GM19452 (cell line): ENCODE data around the gene GLMP.

Experiments
- ATAC-seq: cut with Tn5 transposase; IDR thresholded peaks from one replicate; pipeline ENCODE4 v1.9.1; 2021; ENCODE audit not compliant: unreplicated experiment

The GLMP gene

DNA sequence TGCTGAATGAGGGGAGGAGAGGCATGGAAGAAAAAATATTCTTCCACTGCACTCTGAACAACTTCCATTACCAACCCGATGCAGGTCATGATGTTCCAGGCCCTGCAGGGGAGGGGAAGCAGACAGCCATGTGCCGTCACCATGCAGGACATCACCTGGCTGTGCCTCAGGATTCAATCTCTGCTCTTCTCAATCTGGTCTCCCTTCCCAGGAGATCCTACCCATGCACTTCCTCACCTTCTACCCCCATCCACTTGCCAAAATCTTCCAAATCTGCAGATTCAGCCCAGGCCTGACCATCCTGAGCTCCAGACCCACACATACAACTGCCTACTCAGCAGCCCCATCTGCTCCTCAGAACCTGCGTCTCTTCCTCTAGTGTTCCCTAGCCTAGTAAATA lies 41.8 kb downstream of the GLMP start:
- ATAC-seq = no peak

DNA sequence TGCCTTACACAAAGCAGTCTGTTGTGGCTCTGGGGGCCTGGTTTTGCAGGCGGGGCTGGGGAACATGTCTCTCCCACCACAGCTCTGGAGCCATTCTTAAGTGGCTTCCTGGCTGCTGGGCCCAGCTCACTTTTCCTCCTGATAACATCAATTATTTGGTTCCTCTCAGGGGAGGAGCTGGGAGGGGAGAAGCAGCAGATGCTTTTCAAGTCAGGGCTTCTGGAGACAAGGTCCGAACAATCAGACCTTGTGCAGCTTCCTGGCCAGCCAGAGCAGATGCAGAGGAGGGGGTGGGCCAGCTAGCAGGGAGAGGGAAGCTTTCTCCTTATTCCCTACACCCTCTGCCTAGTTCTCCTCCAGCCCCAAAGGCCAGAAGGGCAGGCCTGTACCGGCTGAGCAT lies 44.0 kb downstream of the GLMP start:
- no peak for ATAC-seq

DNA sequence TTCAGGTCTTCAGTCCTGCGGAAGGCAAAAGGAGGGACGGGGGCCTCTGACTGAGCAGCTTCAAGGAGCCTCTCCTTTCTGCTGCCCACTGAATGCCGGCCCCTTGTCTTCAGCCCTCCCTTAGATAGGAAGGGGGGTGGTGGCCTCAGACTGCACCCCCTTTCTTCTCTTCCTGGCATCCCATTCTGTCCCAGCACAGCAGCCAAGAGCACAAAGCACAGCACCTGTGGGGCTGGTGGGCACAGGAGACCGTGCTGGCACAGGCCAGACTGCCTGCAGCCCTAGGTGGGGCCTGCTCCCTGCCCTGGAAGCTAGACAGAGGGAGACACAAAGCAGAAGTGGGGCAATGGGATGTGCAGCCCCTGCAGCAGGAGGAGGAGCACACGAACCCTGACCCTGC lies 45.9 kb downstream of the GLMP start:
- ATAC-seq = no peak

GRCh38 chr1:156248323-156248683 lies 47.2 kb downstream of the GLMP start:
- no peak for ATAC-seq

- ATAC-seq = no peak
Observed at GRCh38 chr1:156247460-156248322, 47.8 kb downstream of the GLMP start, which contains the start of gene PAQR6. Gene PAQR6 (minus strand): TSS chr1:156248056. CDS start chr1:156246731, 1,325 bp downstream.

DNA sequence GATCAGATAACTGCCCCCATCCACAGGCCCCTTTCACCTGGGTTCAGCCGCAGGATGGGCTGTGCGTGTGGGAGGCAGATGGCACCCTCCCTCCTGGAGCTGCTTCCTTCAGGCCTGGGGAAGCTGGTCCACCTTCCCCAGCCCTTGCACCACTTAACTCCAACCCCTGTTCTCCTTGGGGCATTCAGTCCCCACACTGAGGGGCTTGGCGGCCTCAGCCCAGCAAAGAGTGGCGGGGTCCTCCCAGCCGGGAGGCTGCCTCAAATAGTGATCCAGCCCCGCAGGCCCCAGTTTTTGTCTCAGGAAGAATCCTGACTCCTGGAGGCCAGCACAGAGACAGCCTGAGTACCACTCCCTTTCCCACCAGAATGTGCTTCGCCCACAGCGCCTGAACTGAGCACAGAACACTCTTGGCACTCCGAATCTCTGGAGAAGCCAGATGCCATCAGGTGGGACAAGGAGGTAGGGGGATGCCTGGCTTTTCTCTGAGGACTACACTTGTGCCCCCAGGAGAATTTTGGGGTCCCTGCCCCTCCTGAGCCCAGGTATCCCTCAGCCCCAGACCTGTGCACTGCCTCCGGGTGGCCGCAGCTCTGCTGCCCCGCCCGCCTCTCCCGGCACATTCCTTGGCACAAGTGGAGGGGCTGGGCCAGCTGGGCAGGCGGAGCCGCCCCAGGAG lies 48.6 kb downstream of the GLMP start:
- no peak for ATAC-seq

GRCh38 chr1:156246241-156246780 lies 49.2 kb downstream of the GLMP start:
- ATAC-seq = no peak

GRCh38 chr1:156245451-156246232 lies 49.8 kb downstream of the GLMP start:
- no peak for ATAC-seq

DNA sequence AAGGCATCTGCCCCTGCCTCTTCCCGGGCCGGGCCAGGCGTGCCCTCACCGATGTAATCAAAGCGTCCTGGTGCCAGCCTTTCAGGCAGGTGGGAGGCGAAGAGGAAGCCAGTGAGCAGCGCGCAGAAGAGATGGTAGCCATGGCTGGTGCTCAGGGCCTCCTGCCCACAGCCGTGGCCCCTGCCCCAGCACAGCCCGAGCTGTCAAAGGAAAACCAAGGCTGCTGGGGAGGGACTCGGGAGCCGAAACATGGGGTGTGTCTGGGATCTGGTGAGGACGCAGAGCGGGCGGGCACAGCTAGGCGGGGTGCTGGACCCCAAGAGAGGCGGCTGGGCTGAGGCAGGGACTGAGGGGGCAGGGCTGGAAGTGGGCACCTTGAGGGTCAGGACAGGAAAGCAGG lies 50.8 kb downstream of the GLMP start:
- ATAC-seq = no peak

DNA sequence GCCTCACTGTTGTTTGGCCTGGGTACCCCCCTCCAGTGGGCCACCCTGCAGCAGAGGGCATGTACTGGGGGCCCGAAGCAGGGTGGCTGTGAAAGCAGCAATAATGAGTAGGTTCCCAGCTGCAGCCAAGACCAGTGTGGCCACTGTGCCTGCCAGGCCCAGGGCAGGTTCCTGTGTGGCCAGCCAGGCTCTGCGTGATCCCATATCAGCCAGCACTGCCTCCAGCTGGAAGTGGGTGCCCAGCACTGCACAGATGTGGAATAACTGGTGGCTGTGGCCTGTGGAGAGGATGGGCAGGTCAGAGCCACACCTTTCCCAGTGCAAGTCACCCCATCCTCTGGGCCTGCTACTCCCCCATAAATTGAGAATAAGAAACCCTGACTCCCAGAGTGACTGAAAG lies 51.4 kb downstream of the GLMP start:
- ATAC-seq = no peak

GRCh38 chr1:156242738-156243137 lies 52.7 kb downstream of the GLMP start:
- no peak for ATAC-seq
